Ovary (tissue), 9 donors: ENCODE measurements around the gene MMP7. TPM values are rescaled to one million over a fixed set of nuclear protein-coding genes. Genes with fewer than 3 reads are reported as not detected.

Experiments
- DNase-seq, 5 donors: peaks; one replicate each; pipeline ENCODE4 v3.0.0-alpha.2; 2019 to 2020
- H3K27ac ChIP-seq, 2 donors: fragments of 200-600 bp; one replicate each; pipeline versions ENCODE4 v1.5.1 to v1.8.0; 2019 to 2022
- H3K27me3 ChIP-seq: fragments of 200-600 bp; one replicate; pipeline ENCODE4 v1.8.0; 2022
- H3K36me3 ChIP-seq: fragments of 200-600 bp; sonication (generic); one replicate; pipeline ENCODE4 v1.5.1; 2019
- H3K4me1 ChIP-seq: one replicate; pipeline ENCODE4 v1.8.1; 2013; ENCODE audit warnings: mild to moderate bottlenecking, moderate library complexity; ENCODE audit not compliant: insufficient read depth
- H3K4me3 ChIP-seq: fragments of 200-600 bp; sonication (generic); one replicate; pipeline ENCODE4 v1.5.1; 2017
- H3K9me3 ChIP-seq, 2 donors: fragments of 200-600 bp in 1 of 2; sonication (generic) in 1 of 2; one replicate each; pipeline versions ENCODE4 v1.5.1 to v1.8.1; 2013 to 2019; ENCODE audit warnings: mild to moderate bottlenecking in 1 of 2, moderate library complexity in 1 of 2
- CTCF ChIP-seq, 3 donors: fragments of 450-650 bp in 2 of 3; fragments of 200-600 bp in 1 of 3; IDR thresholded peaks; one replicate each; pipeline versions ENCODE4 v1.5.1 to v1.8.0; 2016 to 2022; ENCODE audit warnings: antibody characterized with exemption in 3 of 3, mild to moderate bottlenecking in 1 of 3
- EP300 ChIP-seq: sonication (generic); formaldehyde crosslinking; IDR thresholded peaks from one replicate; pipeline ENCODE4 v1.6.1; 2017; ENCODE audit warnings: antibody characterized with exemption
- POLR2A ChIP-seq: fragments of 450-650 bp; IDR thresholded peaks from one replicate; pipeline ENCODE4 v1.6.1; 2017; ENCODE audit warnings: antibody characterized with exemption, mild to moderate bottlenecking, moderate library complexity
- WGBS, 3 donors: extraction: QIAGEN DNeasy Blood & Tissue Kit in 1 of 3; methylation state at CpG; one replicate each; pipeline versions ENCODE4 v1.1.5 to v1.1.7; 2013 to 2017; 5-methylcytosine and 5-hydroxymethylcytosine counted together
- intact Hi-C, 4 donors: fragments of 100-400 bp; cut with DNase I; formaldehyde crosslinking; loops; one replicate each; pipeline versions ENCODE4 v1.11.0 to v1.15.1; 2022 to 2023
- polyA plus RNA-seq, 2 donors: library from polyadenylated mRNA; stranded (reverse); fragments of 200-250 nt in 1 of 2; fragments of 350-450 nt in 1 of 2; fragmentation: Illumina TruSeq in 1 of 2; extraction: RNeasy Lipid Tissue Mini Kit (QIAGEN cat#74804) in 1 of 2; gene quantifications; one replicate each; pipeline ENCODE4 v1.2.3, GENCODE V29; 2013 to 2014
- total RNA-seq, 7 donors: library from RNA; depleted of rRNA in 2 of 7; stranded (reverse); fragments of >200 nt in 2 of 7; fragmentation: NEBNext Ultra II Directional in 3 of 7; extraction: Animal tissue kit (Norgen Biotek cat#: 25700) in 3 of 7; gene quantifications; one replicate each; pipeline versions ENCODE4 v1.1.0 to v1.2.4, GENCODE V29; 2016 to 2023
- donor health status: DM: no; HTN: no; CAD: no; lungs with moderate emphysema.
- donor health status: DM: no; HTN: no; CAD: no.
- donor health status: Bipolar disorder and iron deficiency.
- donor health status: DM: yes; HTN: yes; CAD: no.
- donor health status: DM: no; HTN: no; CAD: no.
- donor health status: DM: yes; HTN: yes; CAD: no.

The MMP7 gene
- total and polyA plus RNA-seq, 9 donors, result 0.33 to 66.3 (median 3.8) TPM; not detected in 1

GRCh38 chr11:102544594-102544993, 14.0 kb upstream of the MMP7 start:
- no peaks in the 10 kb centered on the region for H3K4me1 ChIP-seq
- WGBS, 3 donors, result 81 to 92% (median 87%) methylated on average over 1 of the region's 1 CpG
- no peaks in the 10 kb centered on the region for H3K36me3 ChIP-seq
- H3K9me3 ChIP-seq, result no peaks in the 10 kb centered on the region
- DNase-seq, result no peak
- no peak overlapping the region for H3K4me3 ChIP-seq
- intact Hi-C loops, result no loop called here
- H3K27me3 ChIP-seq, result no peaks in the 10 kb centered on the region
- H3K27ac ChIP-seq, result no peak overlapping the region
- TF ChIP-seq EP300 (no peak), POLR2A (no peak), CTCF (IDR thresholded peaks at IDR 0.05) (no peak)

GRCh38 chr11:102539567-102539966, 9.0 kb upstream of the MMP7 start:
- intact Hi-C loops, result no loop called here
- Histone ChIP-seq H3K9me3 (no peaks in the 10 kb centered on the region), H3K36me3 (no peaks in the 10 kb centered on the region), H3K4me1 (no peaks in the 10 kb centered on the region), H3K27me3 (no peaks in the 10 kb centered on the region), H3K4me3 (no peak overlapping the region), H3K27ac (no peak overlapping the region)
- TF ChIP-seq CTCF (IDR thresholded peaks at IDR 0.05) (no peak), EP300 (no peak), POLR2A (no peak)
- 76 to 84% (median 79%) methylated on average over 2 of the region's 2 CpGs for WGBS, 3 donors
- DNase-seq, result no peak

GRCh38 chr11:102538932-102539331, 8.4 kb upstream of the MMP7 start:
- Histone ChIP-seq H3K4me3 (no peak overlapping the region), H3K27ac (no peak overlapping the region), H3K27me3 (no peaks in the 10 kb centered on the region), H3K4me1 (no peaks in the 10 kb centered on the region), H3K9me3 (no peaks in the 10 kb centered on the region), H3K36me3 (no peaks in the 10 kb centered on the region)
- intact Hi-C loops, result no loop called here
- TF ChIP-seq POLR2A (no peak), CTCF (IDR thresholded peaks at IDR 0.05) (no peak), EP300 (no peak)
- DNase-seq, result no peak
- WGBS, 3 donors, result 81 to 96% (median 92%) methylated on average over 4 of the region's 4 CpGs

GRCh38 chr11:102534261-102534872, 3.8 kb upstream of the MMP7 start:
- no peaks in the 10 kb centered on the region for H3K4me1 ChIP-seq
- intact Hi-C loops, result no loop called here
- TF ChIP-seq CTCF (IDR thresholded peaks at IDR 0.05), result no peak
- TF ChIP-seq POLR2A, result no peak
- no peak for TF ChIP-seq EP300
- no peaks in the 10 kb centered on the region for H3K36me3 ChIP-seq
- H3K4me3 ChIP-seq, result no peak overlapping the region
- WGBS, 3 donors, result 58 to 75% (median 63%) methylated on average over 6 of the region's 6 CpGs
- H3K27me3 ChIP-seq, result no peaks in the 10 kb centered on the region
- H3K9me3 ChIP-seq, result no peaks in the 10 kb centered on the region
- no peak overlapping the region for H3K27ac ChIP-seq
- no peak for DNase-seq
